B cell (primary cell): ENCODE measurements around the gene NSD1.

Experiments
- CTCF ChIP-seq: fragments of 200-600 bp; IDR thresholded peaks from one replicate; pipeline ENCODE4 v1.8.0; 2022; ENCODE audit warnings: antibody characterized with exemption, mild to moderate bottlenecking
- EZH2 ChIP-seq: IDR thresholded peaks from 2 replicates; pipeline ENCODE4 v1.6.1; 2012; ENCODE audit warnings: borderline replicate concordance, low read depth, mild to moderate bottlenecking, moderate library complexity, low read length; ENCODE audit not compliant: insufficient read depth, poor library complexity, severe bottlenecking

- TF ChIP-seq CTCF, result no peak
- no peak for TF ChIP-seq EZH2
Observed at GRCh38 chr5:177334781-177335700, 201.5 kb downstream of the NSD1 start.
